Glutamatergic neuron (in vitro differentiated cells): ENCODE data around the gene RSPRY1. TPM values are rescaled to one million over a fixed set of nuclear protein-coding genes. Genes with fewer than 3 reads are reported as not detected.

Experiments used
- DNase-seq: peaks from one replicate; pipeline ENCODE4 v3.0.0; 2022
- H3K27ac Mint-ChIP-seq: one replicate; pipeline ENCODE4 v1.8.0; 2020; ENCODE audit warnings: mild to moderate bottlenecking, mixed read lengths, inconsistent platforms; ENCODE audit not compliant: unreplicated experiment
- H3K27me3 Mint-ChIP-seq: one replicate; pipeline ENCODE4 v1.8.0; 2020; ENCODE audit warnings: mild to moderate bottlenecking, moderate library complexity, mixed read lengths, inconsistent platforms; ENCODE audit not compliant: unreplicated experiment
- H3K36me3 Mint-ChIP-seq: one replicate; pipeline ENCODE4 v1.8.0; 2020; ENCODE audit warnings: mild to moderate bottlenecking, mixed read lengths, inconsistent platforms; ENCODE audit not compliant: unreplicated experiment
- H3K4me1 Mint-ChIP-seq: one replicate; pipeline ENCODE4 v1.8.0; 2020; ENCODE audit warnings: mild to moderate bottlenecking, low read depth, mixed read lengths, inconsistent platforms; ENCODE audit not compliant: unreplicated experiment
- H3K4me3 Mint-ChIP-seq: one replicate; pipeline ENCODE4 v1.8.0; 2020; ENCODE audit warnings: mild to moderate bottlenecking, mixed read lengths, inconsistent platforms; ENCODE audit not compliant: unreplicated experiment
- H3K9me3 Mint-ChIP-seq: one replicate; pipeline ENCODE4 v1.8.0; 2020; ENCODE audit warnings: mild to moderate bottlenecking, moderate library complexity, mixed read lengths, inconsistent platforms; ENCODE audit not compliant: unreplicated experiment
- CTCF ChIP-seq: fragments of 200-600 bp; sonication (generic); IDR thresholded peaks from one replicate; pipeline ENCODE4 v1.5.0; 2021; ENCODE audit not compliant: partially characterized antibody, unreplicated experiment
- total RNA-seq: library from RNA; stranded (reverse); fragmentation: NEBNext Ultra II Directional; extraction: Animal tissue kit (Norgen Biotek cat#: 25700); gene quantifications from one replicate; pipeline ENCODE4 v1.2.1, GENCODE V29; 2021; ENCODE audit not compliant: unreplicated experiment

Gene RSPRY1
- total RNA-seq, 1 donor from 2014 or later: 70.0 TPM

- H3K36me3 Mint-ChIP-seq: peaks cover 5% of the 10 kb centered on the region
- TF ChIP-seq CTCF: no peak
- no peaks in the 10 kb centered on the region for H3K9me3 Mint-ChIP-seq
- H3K4me1 Mint-ChIP-seq: peaks cover 7% of the 10 kb centered on the region
- no peak overlapping the region for H3K27ac Mint-ChIP-seq
- no peak overlapping the region for H3K4me3 Mint-ChIP-seq
- DNase-seq: no peak
- H3K27me3 Mint-ChIP-seq: no peaks in the 10 kb centered on the region
Measured at GRCh38 chr16:57167538-57167937, 18.6 kb upstream of the RSPRY1 start.

- DNase-seq: no peak
- Mint-ChIP-seq H3K9me3 (no peaks in the 10 kb centered on the region), H3K4me1 (peaks cover 7% of the 10 kb centered on the region), H3K27ac (no peak overlapping the region), H3K36me3 (peaks cover 5% of the 10 kb centered on the region), H3K27me3 (no peaks in the 10 kb centered on the region), H3K4me3 (no peak overlapping the region)
- TF ChIP-seq CTCF: no peak
Measured at GRCh38 chr16:57167953-57168352, 18.2 kb upstream of the RSPRY1 start.

GRCh38 chr16:57169327-57169726 is 16.8 kb upstream of the RSPRY1 start:
- H3K4me1 Mint-ChIP-seq: peaks cover 7% of the 10 kb centered on the region
- no peak for DNase-seq
- H3K36me3 Mint-ChIP-seq: peaks cover 5% of the 10 kb centered on the region
- no peak overlapping the region for H3K27ac Mint-ChIP-seq
- no peaks in the 10 kb centered on the region for H3K27me3 Mint-ChIP-seq
- no peak for TF ChIP-seq CTCF
- H3K9me3 Mint-ChIP-seq: no peaks in the 10 kb centered on the region
- H3K4me3 Mint-ChIP-seq: no peak overlapping the region

- Mint-ChIP-seq H3K4me1 (no peaks in the 10 kb centered on the region), H3K4me3 (no peak overlapping the region), H3K36me3 (no peaks in the 10 kb centered on the region), H3K27ac (no peak overlapping the region), H3K27me3 (no peaks in the 10 kb centered on the region), H3K9me3 (no peaks in the 10 kb centered on the region)
- no peak for DNase-seq
- no peak for TF ChIP-seq CTCF
Measured at GRCh38 chr16:57172721-57173290, 13.3 kb upstream of the RSPRY1 start.

GRCh38 chr16:57175896-57176295 is 10.2 kb upstream of the RSPRY1 start:
- Mint-ChIP-seq H3K36me3 (no peaks in the 10 kb centered on the region), H3K27me3 (peaks cover 2% of the 10 kb centered on the region), H3K27ac (no peak overlapping the region), H3K9me3 (no peaks in the 10 kb centered on the region), H3K4me1 (no peaks in the 10 kb centered on the region), H3K4me3 (no peak overlapping the region)
- DNase-seq: no peak
- no peak for TF ChIP-seq CTCF
